A549 (cell line): Measurements from ENCODE around the gene EML4. TPM values are rescaled to one million over a fixed set of nuclear protein-coding genes. Genes with fewer than 3 reads are reported as not detected.
A peak's percentile ranks its signal among the peaks of the same experiment; 100 is the strongest.

Experiments
- ATAC-seq, 2 experiments: fragments of 200-7000 bp in 1 of 2; fragments of >200 bp in 1 of 2; cut with Nextera tagmentation in 1 of 2; cut with Tn5 transposase in 1 of 2; 3 replicates each; pipeline versions ENCODE4 v1.8.0 to v1.9.1; 2018 to 2020; ENCODE audit warnings: mild to moderate bottlenecking in 1 of 2, moderate library complexity in 1 of 2
- CTCF ChIA-PET: fragments of 300-600 bp; sonication (Branson Sonifier 250); formaldehyde crosslinking; extraction: SDS; loops from one replicate; lab custom pipeline; 2021; ENCODE audit warnings: antibody characterized with exemption, inconsistent platforms; lab: Yijun Ruan, JAX
- POLR2A ChIA-PET: fragments of 350-600 bp; formaldehyde crosslinking; extraction: SDS; loops from one replicate; lab custom pipeline; 2021; ENCODE audit warnings: antibody characterized with exemption, inconsistent platforms; lab: Yijun Ruan, JAX
- DNase-seq, 2 experiments: peaks; one replicate each; pipeline versions ENCODE4 v3.0.0 to v3.0.0-alpha.2; 2011 to 2016; ENCODE audit warnings: low read depth in 1 of 2, low spot score in 1 of 2
- FAIRE-seq: peaks from 2 replicates; lab custom pipeline; 2011; peaks lifted over from hg19 to GRCh38; lab: Jason Lieb, UNC
- H3K27ac ChIP-seq, 2 experiments: fragments of >200 bp; sonication (Bioruptor Twin); formaldehyde crosslinking; 3 replicates each; pipeline ENCODE4 v1.5.1; 2016 to 2017
- H3K4me1 ChIP-seq: fragments of >200 bp; sonication (Bioruptor Twin); formaldehyde crosslinking; 3 replicates; pipeline ENCODE4 v1.6.1; 2016
- H3K4me2 ChIP-seq: fragments of >200 bp; sonication (Bioruptor Twin); formaldehyde crosslinking; 3 replicates; pipeline ENCODE4 v1.6.1; 2016
- H3K4me3 ChIP-seq: fragments of >200 bp; sonication (Bioruptor Twin); formaldehyde crosslinking; 3 replicates; pipeline ENCODE4 v1.5.1; 2016
- H3K9me3 ChIP-seq: fragments of >200 bp; sonication (Bioruptor Twin); formaldehyde crosslinking; 3 replicates; pipeline ENCODE4 v1.6.1; 2016
- BHLHE40 ChIP-seq: IDR thresholded peaks from 2 replicates; pipeline ENCODE4 v1.6.1; 2012; ENCODE audit warnings: low read depth, low read length, inconsistent platforms
- CEBPB ChIP-seq, 2 experiments: fragments of >200 bp in 1 of 2; sonication (Bioruptor Twin) in 1 of 2; formaldehyde crosslinking in 1 of 2; IDR thresholded peaks; 2 replicates each; pipeline ENCODE4 v1.6.1; 2012 to 2016
- CTCF ChIP-seq: fragments of >200 bp; sonication (Bioruptor Twin); formaldehyde crosslinking; IDR thresholded peaks from 3 replicates; pipeline ENCODE4 v1.5.1; 2016
- E2F6 ChIP-seq: IDR thresholded peaks from 2 replicates; pipeline ENCODE4 v1.6.1; 2012; ENCODE audit warnings: low read depth, borderline replicate concordance
- EHF ChIP-seq: fragments of 250-450 bp; sonication (Bioruptor Pico); IDR thresholded peaks from 2 replicates; pipeline ENCODE4 v1.5.0; 2020; ENCODE audit warnings: mild to moderate bottlenecking
- ESRRA ChIP-seq: fragments of 150-350 bp; IDR thresholded peaks from 2 replicates; pipeline ENCODE4 v1.6.1; 2014; ENCODE audit warnings: mild to moderate bottlenecking, low read length, borderline replicate concordance
- FOSL2 ChIP-seq, 2 experiments: fragments of 450-650 bp in 1 of 2; fragments of >200 bp in 1 of 2; sonication (Bioruptor Twin) in 1 of 2; formaldehyde crosslinking; IDR thresholded peaks; 2 replicates each; pipeline versions ENCODE4 v1.5.0 to v1.6.1; 2016 to 2020; ENCODE audit warnings: mild to moderate bottlenecking in 1 of 2, moderate library complexity in 1 of 2
- HES2 ChIP-seq: fragments of >200 bp; sonication (Bioruptor Twin); formaldehyde crosslinking; IDR thresholded peaks from 2 replicates; pipeline ENCODE4 v1.6.1; 2016
- HMGXB4 ChIP-seq: fragments of 250-450 bp; sonication (Bioruptor Pico); IDR thresholded peaks from 2 replicates; pipeline ENCODE4 v1.5.0; 2021; ENCODE audit warnings: mild to moderate bottlenecking, moderate library complexity, borderline replicate concordance
- JUN ChIP-seq, 2 experiments: fragments of >200 bp; sonication (Bioruptor Twin); formaldehyde crosslinking; IDR thresholded peaks; 2 replicates in 1 of 2; 3 replicates in 1 of 2; pipeline ENCODE4 v1.6.1; 2016 to 2017
- MAZ ChIP-seq: fragments of 150-350 bp; IDR thresholded peaks from 2 replicates; pipeline ENCODE4 v1.6.1; 2014; ENCODE audit warnings: antibody characterized with exemption, low read depth, low read length, borderline replicate concordance
- MYC ChIP-seq: IDR thresholded peaks from 2 replicates; pipeline ENCODE4 v1.6.1; 2012; ENCODE audit warnings: mild to moderate bottlenecking, inconsistent platforms, low read length, improper control_type of control experiment, borderline replicate concordance
- NFE2L2 ChIP-seq: fragments of 150-350 bp; conservative IDR thresholded peaks from 2 replicates; pipeline ENCODE4 v1.6.1; 2014; ENCODE audit warnings: low read length
- NPAS2 ChIP-seq: fragments of 250-450 bp; sonication (Bioruptor Pico); IDR thresholded peaks from 2 replicates; pipeline ENCODE4 v1.8.0; 2022; ENCODE audit warnings: mild to moderate bottlenecking, moderate library complexity, borderline replicate concordance
- NR3C1 ChIP-seq: fragments of >200 bp; sonication (Bioruptor Twin); formaldehyde crosslinking; IDR thresholded peaks from 3 replicates; pipeline ENCODE4 v1.6.1; 2017
- PBX3 ChIP-seq: IDR thresholded peaks from 2 replicates; pipeline ENCODE4 v1.6.1; 2012
- POLR2AphosphoS2 ChIP-seq: conservative IDR thresholded peaks from 2 replicates; pipeline ENCODE4 v1.6.1; 2012; ENCODE audit warnings: low read length, improper control_type of control experiment, inconsistent platforms
- RFX5 ChIP-seq: fragments of 450-650 bp; IDR thresholded peaks from 2 replicates; pipeline ENCODE4 v1.7.1; 2014; ENCODE audit warnings: antibody characterized with exemption, mild to moderate bottlenecking, moderate library complexity
- RNF2 ChIP-seq: fragments of 200-600 bp; sonication (generic); IDR thresholded peaks from 2 replicates; pipeline ENCODE4 v1.6.1; 2016; ENCODE audit warnings: low read depth, mild to moderate bottlenecking, antibody characterized with exemption, moderate library complexity, borderline replicate concordance
- TFCP2L1 ChIP-seq: fragments of 250-450 bp; sonication (Bioruptor Pico); IDR thresholded peaks from 2 replicates; pipeline ENCODE4 v1.5.0; 2021; ENCODE audit warnings: mild to moderate bottlenecking
- TP53 ChIP-seq: fragments of 250-450 bp; sonication (Bioruptor Pico); IDR thresholded peaks from 2 replicates; pipeline ENCODE4 v1.5.0; 2021; ENCODE audit warnings: mild to moderate bottlenecking, moderate library complexity
- ZNF302 ChIP-seq: fragments of 250-450 bp; sonication (Bioruptor Pico); IDR thresholded peaks from 2 replicates; pipeline ENCODE4 v1.9.0; 2021; ENCODE audit warnings: inconsistent platforms, mild to moderate bottlenecking, moderate library complexity
- ZSCAN20 ChIP-seq: fragments of 250-450 bp; sonication (Bioruptor Pico); IDR thresholded peaks from 2 replicates; pipeline ENCODE4 v1.8.0; 2022; ENCODE audit warnings: mild to moderate bottlenecking, moderate library complexity
- WGBS: methylation state at CpG from one replicate; pipeline ENCODE4 v1.1.6; 2017; ENCODE audit errors: missing lambda C conversion rate; 5-methylcytosine and 5-hydroxymethylcytosine counted together
- polyA plus RNA-seq, 4 experiments: library from polyadenylated mRNA; depleted of rRNA in 3 of 4; stranded (reverse); fragments of >200 nt; fragmentation: RNase III in 1 of 4; extraction: RNeasy Plus Mini Kit Qiagen cat#74134 plus additional on column Dnase treatment in 1 of 4; gene quantifications; 2 replicates in 3 of 4; 3 replicates in 1 of 4; pipeline ENCODE4 v1.2.3, GENCODE V29; 2011 to 2017

The EML4 gene
- polyA plus RNA-seq, 2 of the 4 experiments (the other 2 are of a cell fraction) = 34.6 to 130 TPM

GRCh38 chr2:42338567-42339190 is 169.5 kb downstream of the EML4 start:
- no peak for FAIRE-seq
- WGBS = 93% methylated on average over 13 of the region's 13 CpGs
- Histone ChIP-seq H3K4me3 (no peak overlapping the region), H3K4me2 (no peak overlapping the region), H3K27ac (no peak overlapping the region), H3K9me3 (no peaks in the 10 kb centered on the region), H3K4me1 (peaks cover 16% of the 10 kb centered on the region)
- TF ChIP-seq EHF (no peak), RFX5 (no peak)
- DNase-seq = no peak
- ATAC-seq = peak in 1 of 2 experiments; percentile 4; a peak in 2 of 6 replicates
- POLR2A ChIA-PET = no interaction called here
- CTCF ChIA-PET = interaction anchor here (2.8 to 3.9 kb wide), 2 partner anchors 10 to 244 kb away, joined by 12 to 20 read pairs; no protein-coding TSS in a partner anchor

GRCh38 chr2:42339191-42339912 is 170.2 kb downstream of the EML4 start:
- Histone ChIP-seq H3K4me3 (no peak overlapping the region), H3K4me2 (no peak overlapping the region), H3K27ac (no peak overlapping the region), H3K9me3 (no peaks in the 10 kb centered on the region), H3K4me1 (peaks cover 16% of the 10 kb centered on the region)
- POLR2A ChIA-PET = no interaction called here
- CTCF ChIA-PET = interaction anchor here (0.6 to 3.9 kb wide), 4 partner anchors 11 to 245 kb away, joined by 3 to 20 read pairs (median 8); no protein-coding TSS in a partner anchor
- DNase-seq (peak in 1 of 2 experiments; percentile 42), FAIRE-seq (no peak), ATAC-seq (peak; percentile 62 to 76; a peak in 5 of 6 replicates)
- no peak for TF ChIP-seq RNF2
- no peak for TF ChIP-seq HMGXB4 (CRISPR knock-in tag)
- no peak for TF ChIP-seq MAZ
- no peak for TF ChIP-seq BHLHE40
- no peak for TF ChIP-seq TP53 (CRISPR knock-in tag)
- no peak for TF ChIP-seq RFX5
- TF ChIP-seq FOSL2 (IDR thresholded peaks at IDR 0.05) = no peak
- no peak for TF ChIP-seq FOSL2 (CRISPR knock-in tag; IDR thresholded peaks at IDR 0.05)
- no peak for TF ChIP-seq ZSCAN20 (CRISPR knock-in tag)
- no peak for TF ChIP-seq CEBPB (IDR thresholded peaks at IDR 0.05)
- no peak for TF ChIP-seq JUN (IDR thresholded peaks at IDR 0.05)
- TF ChIP-seq ESRRA = no peak
- TF ChIP-seq NR3C1 = no peak
- no peak for TF ChIP-seq PBX3
- 93% methylated on average over 21 of the region's 21 CpGs for WGBS

GRCh38 chr2:42340045-42340937 is 171.1 kb downstream of the EML4 start:
- DNase-seq = no peak
- TF ChIP-seq TFCP2L1 (no peak), TP53 (CRISPR knock-in tag) (no peak), CTCF (no peak), E2F6 (no peak), NPAS2 (CRISPR knock-in tag) (no peak), MYC (no peak), ZNF302 (CRISPR knock-in tag) (no peak), MAZ (no peak), NFE2L2 (no peak), POLR2AphosphoS2 (no peak; the same call in 1 of the 2 replicates), HES2 (no peak)
- peaks cover 16% of the 10 kb centered on the region for H3K4me1 ChIP-seq
- ChIA-PET POLR2A (no interaction called here), CTCF (interaction anchor here (0.6 to 3.9 kb wide), 5 partner anchors 12 to 246 kb away, joined by 3 to 20 read pairs (median 5); no protein-coding TSS in a partner anchor)
- H3K4me3 ChIP-seq = no peak overlapping the region
- no peak for ATAC-seq
- no peak overlapping the region for H3K27ac ChIP-seq
- WGBS = 88% methylated on average over 23 of the region's 23 CpGs
- FAIRE-seq = no peak
- no peak overlapping the region for H3K4me2 ChIP-seq
- no peaks in the 10 kb centered on the region for H3K9me3 ChIP-seq
